HL-60 (cell line): ENCODE measurements around the gene AMOT.

Source experiments
- DNase-seq, 2 experiments: peaks; one replicate each; pipeline ENCODE4 v3.0.0-alpha.2; 2010 to 2020; ENCODE audit warnings: low read depth in 1 of 2, low spot score in 1 of 2
- H3K27ac ChIP-seq: fragments of 250-450 bp; sonication (Bioruptor Pico); replicated peaks from 2 replicates; pipeline ENCODE4 v1.5.1; 2020; ENCODE audit warnings: mild to moderate bottlenecking, moderate library complexity
- H3K27me3 ChIP-seq: fragments of 250-450 bp; sonication (Bioruptor Pico); 2 replicates; pipeline ENCODE4 v1.5.1; 2021; ENCODE audit warnings: mild to moderate bottlenecking, moderate library complexity; ENCODE audit not compliant: insufficient read depth, poor library complexity, severe bottlenecking
- H3K4me3 ChIP-seq: replicated peaks from 2 replicates; pipeline ENCODE4 v1.5.1; 2011; ENCODE audit warnings: mild to moderate bottlenecking, control low read depth, low read length; ENCODE audit not compliant: insufficient read depth
- GABPA ChIP-seq: IDR thresholded peaks from 2 replicates; pipeline ENCODE4 v1.6.1; 2012; ENCODE audit warnings: low read depth
- POLR2AphosphoS5 ChIP-seq: IDR thresholded peaks from 2 replicates; pipeline ENCODE4 v1.6.1; 2012; ENCODE audit warnings: low read depth
- SPI1 ChIP-seq: IDR thresholded peaks from 2 replicates; pipeline ENCODE4 v1.6.1; 2012; ENCODE audit warnings: low read depth, mild to moderate bottlenecking, borderline replicate concordance
- TF ChIP-seq, protein P1 (sequence below): IDR thresholded peaks from one replicate; pipeline ENCODE4 v1.5.1; 2011; ENCODE audit warnings: low read length, control low read depth, inconsistent platforms; ENCODE audit not compliant: insufficient read depth
- TF ChIP-seq, protein P2 (sequence below): IDR thresholded peaks from 2 replicates; pipeline ENCODE4 v1.6.1; 2012; ENCODE audit warnings: low read depth; ENCODE audit not compliant: insufficient replicate concordance

Gene AMOT

DNA sequence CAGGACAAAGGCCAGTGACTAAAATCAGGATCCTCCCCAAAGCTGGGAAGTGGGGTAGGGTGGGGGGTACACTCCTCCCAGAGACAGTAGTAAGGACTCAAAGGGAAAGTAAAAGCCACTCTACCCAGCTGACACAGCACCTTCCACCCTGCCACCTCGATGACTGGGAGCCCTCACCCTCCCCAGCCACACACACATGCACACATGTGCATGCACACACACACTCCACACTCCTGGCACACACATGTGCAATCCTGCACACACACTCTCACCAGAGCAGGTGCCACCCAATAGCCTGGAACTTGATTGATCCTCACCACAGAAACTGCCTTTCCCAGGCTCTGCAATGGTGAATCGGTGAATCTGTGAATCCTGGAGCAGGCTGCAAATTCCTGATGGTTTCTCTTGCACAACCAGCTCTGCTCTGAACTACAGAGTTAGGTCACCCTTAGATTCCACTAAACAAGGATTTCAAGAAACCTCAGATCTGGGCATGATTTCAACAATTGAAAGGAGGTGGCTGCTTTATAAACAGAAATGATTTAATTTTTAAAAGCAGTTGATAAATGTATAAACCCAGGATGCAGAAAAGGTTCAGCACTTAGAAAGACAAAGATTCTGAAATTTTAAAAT, 21.5 kb downstream of the AMOT start:
- H3K27ac ChIP-seq: no peak overlapping the region
- H3K27me3 ChIP-seq: no peaks in the 10 kb centered on the region
- H3K4me3 ChIP-seq: no peak overlapping the region
- no peak for DNase-seq
- TF ChIP-seq POLR2AphosphoS5 (no peak), GABPA (no peak), SPI1 (no peak)
- TF ChIP-seq, protein P1, sequence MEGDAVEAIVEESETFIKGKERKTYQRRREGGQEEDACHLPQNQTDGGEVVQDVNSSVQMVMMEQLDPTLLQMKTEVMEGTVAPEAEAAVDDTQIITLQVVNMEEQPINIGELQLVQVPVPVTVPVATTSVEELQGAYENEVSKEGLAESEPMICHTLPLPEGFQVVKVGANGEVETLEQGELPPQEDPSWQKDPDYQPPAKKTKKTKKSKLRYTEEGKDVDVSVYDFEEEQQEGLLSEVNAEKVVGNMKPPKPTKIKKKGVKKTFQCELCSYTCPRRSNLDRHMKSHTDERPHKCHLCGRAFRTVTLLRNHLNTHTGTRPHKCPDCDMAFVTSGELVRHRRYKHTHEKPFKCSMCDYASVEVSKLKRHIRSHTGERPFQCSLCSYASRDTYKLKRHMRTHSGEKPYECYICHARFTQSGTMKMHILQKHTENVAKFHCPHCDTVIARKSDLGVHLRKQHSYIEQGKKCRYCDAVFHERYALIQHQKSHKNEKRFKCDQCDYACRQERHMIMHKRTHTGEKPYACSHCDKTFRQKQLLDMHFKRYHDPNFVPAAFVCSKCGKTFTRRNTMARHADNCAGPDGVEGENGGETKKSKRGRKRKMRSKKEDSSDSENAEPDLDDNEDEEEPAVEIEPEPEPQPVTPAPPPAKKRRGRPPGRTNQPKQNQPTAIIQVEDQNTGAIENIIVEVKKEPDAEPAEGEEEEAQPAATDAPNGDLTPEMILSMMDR: no peak
- TF ChIP-seq, protein P2, sequence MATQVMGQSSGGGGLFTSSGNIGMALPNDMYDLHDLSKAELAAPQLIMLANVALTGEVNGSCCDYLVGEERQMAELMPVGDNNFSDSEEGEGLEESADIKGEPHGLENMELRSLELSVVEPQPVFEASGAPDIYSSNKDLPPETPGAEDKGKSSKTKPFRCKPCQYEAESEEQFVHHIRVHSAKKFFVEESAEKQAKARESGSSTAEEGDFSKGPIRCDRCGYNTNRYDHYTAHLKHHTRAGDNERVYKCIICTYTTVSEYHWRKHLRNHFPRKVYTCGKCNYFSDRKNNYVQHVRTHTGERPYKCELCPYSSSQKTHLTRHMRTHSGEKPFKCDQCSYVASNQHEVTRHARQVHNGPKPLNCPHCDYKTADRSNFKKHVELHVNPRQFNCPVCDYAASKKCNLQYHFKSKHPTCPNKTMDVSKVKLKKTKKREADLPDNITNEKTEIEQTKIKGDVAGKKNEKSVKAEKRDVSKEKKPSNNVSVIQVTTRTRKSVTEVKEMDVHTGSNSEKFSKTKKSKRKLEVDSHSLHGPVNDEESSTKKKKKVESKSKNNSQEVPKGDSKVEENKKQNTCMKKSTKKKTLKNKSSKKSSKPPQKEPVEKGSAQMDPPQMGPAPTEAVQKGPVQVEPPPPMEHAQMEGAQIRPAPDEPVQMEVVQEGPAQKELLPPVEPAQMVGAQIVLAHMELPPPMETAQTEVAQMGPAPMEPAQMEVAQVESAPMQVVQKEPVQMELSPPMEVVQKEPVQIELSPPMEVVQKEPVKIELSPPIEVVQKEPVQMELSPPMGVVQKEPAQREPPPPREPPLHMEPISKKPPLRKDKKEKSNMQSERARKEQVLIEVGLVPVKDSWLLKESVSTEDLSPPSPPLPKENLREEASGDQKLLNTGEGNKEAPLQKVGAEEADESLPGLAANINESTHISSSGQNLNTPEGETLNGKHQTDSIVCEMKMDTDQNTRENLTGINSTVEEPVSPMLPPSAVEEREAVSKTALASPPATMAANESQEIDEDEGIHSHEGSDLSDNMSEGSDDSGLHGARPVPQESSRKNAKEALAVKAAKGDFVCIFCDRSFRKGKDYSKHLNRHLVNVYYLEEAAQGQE: no peak

DNA sequence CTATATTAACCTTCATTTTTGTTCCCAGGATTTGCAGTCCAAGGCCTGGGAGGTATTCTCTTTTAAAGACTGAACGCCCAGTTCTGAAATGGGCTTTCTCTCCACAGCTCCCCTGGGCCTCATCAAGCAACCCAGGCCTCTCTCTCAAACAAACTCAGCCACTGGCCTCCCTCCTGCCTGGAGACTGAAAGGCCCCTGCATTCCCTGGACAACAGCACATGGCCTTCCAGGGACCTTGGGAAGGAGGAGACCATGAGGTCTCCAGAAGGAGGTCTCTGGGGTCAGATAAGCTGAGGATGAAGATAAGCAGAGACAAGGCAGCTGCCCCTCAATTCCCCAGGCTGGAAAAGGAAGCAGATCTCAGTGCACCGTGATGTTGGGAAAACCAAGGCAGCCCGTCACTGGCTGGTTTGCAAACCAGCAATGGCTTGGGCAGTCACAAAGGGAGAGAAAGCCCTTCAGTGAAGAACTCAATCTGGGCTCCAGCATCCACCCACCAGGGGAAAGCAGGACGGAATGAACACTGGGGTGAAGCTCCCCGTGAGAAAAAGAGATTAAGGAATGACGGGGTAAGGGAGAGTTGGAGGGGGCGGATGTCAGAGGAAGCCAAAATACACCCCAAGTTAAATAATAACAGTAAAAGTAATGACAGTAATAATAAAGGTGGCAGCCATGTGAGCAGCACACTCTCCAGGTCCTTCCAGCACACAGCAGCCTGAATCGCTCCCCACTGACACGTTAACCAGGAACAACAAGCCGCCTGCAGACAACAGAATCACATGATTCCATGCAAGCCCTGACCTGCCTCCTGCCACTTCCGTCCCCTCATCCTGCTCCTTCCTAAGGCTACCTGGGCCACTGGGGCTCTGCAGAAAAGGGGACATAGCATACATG, 22.3 kb downstream of the AMOT start:
- H3K4me3 ChIP-seq: no peak overlapping the region
- TF ChIP-seq GABPA (no peak), POLR2AphosphoS5 (no peak), SPI1 (no peak)
- TF ChIP-seq, protein P2: no peak
- TF ChIP-seq, protein P1: no peak
- no peak for DNase-seq
- no peak overlapping the region for H3K27ac ChIP-seq
- H3K27me3 ChIP-seq: no peaks in the 10 kb centered on the region

DNA sequence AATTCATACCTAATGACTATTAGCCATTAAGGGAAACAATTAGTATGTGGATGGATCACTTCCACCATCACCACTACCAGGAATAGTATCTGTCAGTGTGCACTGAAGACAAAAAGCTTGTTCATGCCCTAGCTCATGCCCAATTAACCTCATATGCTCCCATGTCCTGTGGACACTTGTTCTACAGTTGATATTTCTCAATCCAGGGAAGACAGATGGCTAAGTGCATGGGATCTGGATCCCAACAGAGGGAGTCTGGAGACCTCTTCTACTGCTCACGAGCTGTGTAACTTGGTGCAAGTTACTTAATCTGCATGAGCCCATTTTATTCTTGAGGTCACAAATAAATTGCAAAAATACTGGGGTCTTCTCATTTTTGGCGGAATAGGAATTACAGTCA, 23.7 kb downstream of the AMOT start:
- Histone ChIP-seq H3K27me3 (no peaks in the 10 kb centered on the region), H3K4me3 (no peak overlapping the region), H3K27ac (no peak overlapping the region)
- TF ChIP-seq POLR2AphosphoS5: no peak
- TF ChIP-seq SPI1: no peak
- TF ChIP-seq, protein P1: no peak
- TF ChIP-seq, protein P2: no peak
- TF ChIP-seq GABPA: no peak
- no peak for DNase-seq
